Measurements from ENCODE around the gene PWP2.
"Not testable (repeated sequence)": the region's sequence is repeated elsewhere in the genome, so short reads cannot be mapped to it uniquely, and the experiment has no call there.

GRCh38 chr21:44147108-44147507, 39.9 kb downstream of the PWP2 start:
- not testable (repeated sequence) for TF ChIP-seq CTCF, POLR2A (IDR thresholded peaks at IDR 0.05)
